NK-92 (cell line): Measurements from ENCODE around the gene TMEM52.

Source experiments
- DNase-seq: peaks from one replicate; lab custom pipeline; 2025; ENCODE audit not compliant: unreplicated experiment; lab: John Stamatoyannopoulos, UW

Gene TMEM52

DNA sequence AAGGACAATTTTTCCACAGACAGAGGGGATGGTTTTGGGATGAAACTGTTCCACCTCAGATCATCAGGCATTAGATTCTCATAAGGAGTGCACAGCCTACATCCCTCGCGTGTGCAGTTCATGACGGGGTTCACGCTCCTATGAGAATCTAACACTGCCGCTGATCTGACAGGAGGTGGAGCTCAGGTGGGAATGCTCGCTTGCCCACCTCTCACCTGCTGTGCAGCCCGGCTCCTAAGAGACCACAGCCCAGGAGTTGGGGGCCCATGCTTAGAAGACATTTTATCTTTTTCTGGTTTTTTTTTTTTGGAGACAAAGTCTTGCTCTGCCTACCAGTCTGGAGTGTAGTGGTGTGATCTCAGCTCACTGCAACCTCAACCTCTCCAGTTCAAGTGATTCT, 44.2 kb downstream of the TMEM52 start:
- no peak for DNase-seq

- DNase-seq, result no peak
Measured at GRCh38 chr1:1873186-1873585, 45.9 kb downstream of the TMEM52 start.

- no peak for DNase-seq
Measured at GRCh38 chr1:1872329-1872994, 46.6 kb downstream of the TMEM52 start.

DNA sequence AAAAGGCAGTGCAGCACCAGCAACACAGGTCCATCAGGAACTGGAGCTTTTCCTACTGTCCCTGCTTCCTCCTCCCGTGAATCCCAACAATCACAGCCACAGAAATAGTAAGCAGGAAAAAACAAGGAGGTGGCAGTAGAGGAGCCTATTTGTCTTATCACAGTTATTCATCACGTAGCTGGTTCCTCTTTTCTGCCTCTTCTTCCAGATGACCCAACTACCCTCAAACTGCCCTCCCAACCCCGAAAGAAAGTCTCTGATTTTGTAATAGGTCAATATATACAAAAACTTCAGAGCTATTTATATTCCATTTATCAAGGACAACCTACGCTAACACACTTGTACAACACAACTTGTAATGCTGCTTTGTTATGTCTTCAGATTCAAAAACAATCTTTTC, 49.6 kb downstream of the TMEM52 start:
- no peak for DNase-seq
